ENCODE measurements around the gene PTPRB. TPM values are rescaled to one million over a fixed set of nuclear protein-coding genes. Genes with fewer than 3 reads are reported as not detected.

The PTPRB gene
- total and polyA plus RNA-seq, 2 of the 4 experiments (the other 2 are of a cell fraction) = 4.1 to 6.5 TPM

- ATAC-seq (ENCODE audit: low read depth) (no peak), DNase-seq (no peak)
- Histone ChIP-seq H2AK5ac (ENCODE audit: low read depth, low read length) (no peak overlapping the region), H2BK20ac (ENCODE audit: low read depth, low read length) (no peak overlapping the region), H3K4me3 (ENCODE audit: insufficient read depth, low read depth, low read length) (no peak overlapping the region), H3K79me1 (ENCODE audit: low read depth in 1 of 2, low read length in 2 of 2) (no peaks in the 10 kb centered on the region), H3K4ac (ENCODE audit: low read depth, low read length) (no peak overlapping the region), H2BK120ac (ENCODE audit: low read depth, low read length) (no peak overlapping the region), H3K14ac (replicated peaks; ENCODE audit: low read depth, low read length) (no peak overlapping the region), H3K9ac (ENCODE audit: low read depth, low read length) (no peak overlapping the region), H3K4me2 (ENCODE audit: low read depth, low read length) (no peak overlapping the region), H2AFZ (replicated peaks; ENCODE audit: low read length, poor library complexity) (no peak overlapping the region), H2AK9ac (replicated peaks; ENCODE audit: low read depth, low read length, poor library complexity) (no peak overlapping the region), H3K23ac (ENCODE audit: low read depth, low read length) (no peak overlapping the region), H4K8ac (ENCODE audit: low read depth in 2 of 2, low read length in 2 of 2) (no peak overlapping the region), H4K91ac (ENCODE audit: insufficient read depth, low read depth, low read length) (no peak overlapping the region), H4K20me1 (ENCODE audit: insufficient read depth, low read length) (no peaks in the 10 kb centered on the region), H2BK15ac (ENCODE audit: low read depth, low read length) (no peak overlapping the region), H2BK5ac (ENCODE audit: low read depth, low read length, poor library complexity, severe bottlenecking) (no peak overlapping the region), H3K27ac (ENCODE audit: insufficient read depth, low read length) (no peak overlapping the region), H3K18ac (ENCODE audit: low read depth, low read length) (no peak overlapping the region), H4K5ac (ENCODE audit: low read depth, low read length) (no peak overlapping the region), H3K4me1 (ENCODE audit: control insufficient read depth, insufficient read depth, low read length) (no peaks in the 10 kb centered on the region), H3K9me3 (ENCODE audit: control insufficient read depth, insufficient read depth, low read length) (no peaks in the 10 kb centered on the region), H3K9me1 (ENCODE audit: insufficient read depth, low read length) (no peaks in the 10 kb centered on the region), H3K36me3 (ENCODE audit: control insufficient read depth, insufficient read depth, low read length) (no peaks in the 10 kb centered on the region), H3K27me3 (ENCODE audit: control insufficient read depth, insufficient read depth, low read length) (no peaks in the 10 kb centered on the region), H3K56ac (ENCODE audit: extremely low read depth, insufficient read depth, low read length) (no peak overlapping the region)
- intact Hi-C loops (cut with micrococcal nuclease) (no loop called here), in situ Hi-C loops (cut with MboI; ENCODE audit: low sequenced_read_pairs) (no loop called here), dilution Hi-C loops (cut with HindIII; ENCODE audit: low sequenced_read_pairs, unreplicated experiment) (no loop called here)
- ChIA-PET CTCF (no interaction called here), POLR2A (ENCODE audit: unreplicated experiment) (no interaction called here)
- TF ChIP-seq ELK1 (IDR thresholded peaks at IDR 0.05; ENCODE audit: borderline replicate concordance, low read depth, low read length) (no peak), CEBPB (IDR thresholded peaks at IDR 0.05; ENCODE audit: low read depth, low read length) (no peak)
- BruUV-seq (replicated peaks) = no TSS peak
- WGBS, 2 experiments (ENCODE audit: extremely low coverage in 2 of 2, insufficient read length in 1 of 2) = no CpG with 5 or more reads among the region's 3 CpGs
Observed at GRCh38 chr12:70485704-70486103, 151.5 kb downstream of the PTPRB start.
